Nephron progenitor cell (in vitro differentiated cells): Measurements from ENCODE around the gene STX12.

ENCODE experiments used
- DNase-seq: peaks from one replicate; pipeline ENCODE4 v3.0.0; 2021
- H3K27ac Mint-ChIP-seq: 2 replicates; pipeline ENCODE4 v1.8.0; 2021; ENCODE audit warnings: mild to moderate bottlenecking, moderate library complexity, mixed read lengths
- H3K27me3 Mint-ChIP-seq: 2 replicates; pipeline ENCODE4 v1.8.0; 2021; ENCODE audit warnings: mild to moderate bottlenecking, low read depth, mixed read lengths; ENCODE audit not compliant: poor library complexity
- H3K36me3 Mint-ChIP-seq: 2 replicates; pipeline ENCODE4 v1.8.0; 2021; ENCODE audit warnings: low read depth, mixed read lengths
- H3K4me1 Mint-ChIP-seq: 2 replicates; pipeline ENCODE4 v1.8.0; 2021; ENCODE audit warnings: mixed read lengths
- H3K4me3 Mint-ChIP-seq: 2 replicates; pipeline ENCODE4 v1.8.0; 2021; ENCODE audit warnings: mild to moderate bottlenecking, moderate library complexity, mixed read lengths
- H3K9me3 Mint-ChIP-seq: 2 replicates; pipeline ENCODE4 v1.8.0; 2021; ENCODE audit warnings: mild to moderate bottlenecking, moderate library complexity, mixed read lengths
- CTCF ChIP-seq: fragments of 200-600 bp; sonication (generic); IDR thresholded peaks from 2 replicates; pipeline ENCODE4 v1.5.0; 2021; ENCODE audit warnings: antibody characterized with exemption

Gene STX12

GRCh38 chr1:27772932-27773825 is at the start of gene STX12:
TSS of gene STX12 (plus strand) at chr1:27773219. CDS start at chr1:27773308, 89 bp downstream.
- peak; percentile 98 for DNase-seq
- H3K9me3 Mint-ChIP-seq: no peaks in the 10 kb centered on the region
- peaks cover 4% of the 10 kb centered on the region for H3K27me3 Mint-ChIP-seq
- H3K36me3 Mint-ChIP-seq: no peaks in the 10 kb centered on the region
- H3K27ac Mint-ChIP-seq: peak within 1 kb of the TSS; percentile 82
- peak within 1 kb of the TSS; percentile 92 for H3K4me3 Mint-ChIP-seq
- peaks cover 13% of the 10 kb centered on the region for H3K4me1 Mint-ChIP-seq
- TF ChIP-seq CTCF: no peak

DNA sequence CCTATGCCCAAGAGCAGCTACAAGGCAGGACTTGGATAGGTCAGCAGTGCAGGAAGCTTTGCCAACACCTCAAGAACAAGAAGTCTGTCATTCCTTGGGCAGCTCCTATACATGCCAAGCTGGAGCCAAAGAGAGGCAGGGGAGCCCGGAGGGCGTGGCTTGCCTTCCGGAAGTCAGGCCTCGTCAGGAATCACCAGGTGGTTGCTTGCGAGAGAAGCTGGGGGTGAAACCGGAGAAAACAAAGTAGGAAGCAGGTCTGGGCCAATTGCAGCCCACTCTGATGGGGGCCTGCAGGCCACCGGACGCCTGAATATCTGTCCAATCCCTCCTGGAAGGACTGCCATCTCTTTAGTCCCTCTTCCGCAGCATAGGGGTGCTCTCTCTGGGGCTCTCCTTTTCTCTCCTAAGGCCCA is 48.1 kb upstream of the STX12 start:
- H3K36me3 Mint-ChIP-seq: peaks cover 12% of the 10 kb centered on the region
- TF ChIP-seq CTCF: no peak
- H3K9me3 Mint-ChIP-seq: peaks cover 4% of the 10 kb centered on the region
- DNase-seq: peak; percentile 12
- H3K27me3 Mint-ChIP-seq: peaks cover 7% of the 10 kb centered on the region
- H3K27ac Mint-ChIP-seq: peak overlapping the region; percentile 99
- H3K4me1 Mint-ChIP-seq: peaks cover 15% of the 10 kb centered on the region
- H3K4me3 Mint-ChIP-seq: peak overlapping the region; percentile 54

- peaks cover 15% of the 10 kb centered on the region for H3K4me1 Mint-ChIP-seq
- peaks cover 13% of the 10 kb centered on the region for H3K36me3 Mint-ChIP-seq
- H3K4me3 Mint-ChIP-seq: peak within 1 kb of the TSS; percentile 88
Measured at GRCh38 chr1:27725374-27726172, 47.4 kb upstream of the STX12 start, which contains the start of gene FAM76A. TSS of gene FAM76A (plus strand) at chr1:27725961. CDS start at chr1:27726081, 120 bp downstream.

DNA sequence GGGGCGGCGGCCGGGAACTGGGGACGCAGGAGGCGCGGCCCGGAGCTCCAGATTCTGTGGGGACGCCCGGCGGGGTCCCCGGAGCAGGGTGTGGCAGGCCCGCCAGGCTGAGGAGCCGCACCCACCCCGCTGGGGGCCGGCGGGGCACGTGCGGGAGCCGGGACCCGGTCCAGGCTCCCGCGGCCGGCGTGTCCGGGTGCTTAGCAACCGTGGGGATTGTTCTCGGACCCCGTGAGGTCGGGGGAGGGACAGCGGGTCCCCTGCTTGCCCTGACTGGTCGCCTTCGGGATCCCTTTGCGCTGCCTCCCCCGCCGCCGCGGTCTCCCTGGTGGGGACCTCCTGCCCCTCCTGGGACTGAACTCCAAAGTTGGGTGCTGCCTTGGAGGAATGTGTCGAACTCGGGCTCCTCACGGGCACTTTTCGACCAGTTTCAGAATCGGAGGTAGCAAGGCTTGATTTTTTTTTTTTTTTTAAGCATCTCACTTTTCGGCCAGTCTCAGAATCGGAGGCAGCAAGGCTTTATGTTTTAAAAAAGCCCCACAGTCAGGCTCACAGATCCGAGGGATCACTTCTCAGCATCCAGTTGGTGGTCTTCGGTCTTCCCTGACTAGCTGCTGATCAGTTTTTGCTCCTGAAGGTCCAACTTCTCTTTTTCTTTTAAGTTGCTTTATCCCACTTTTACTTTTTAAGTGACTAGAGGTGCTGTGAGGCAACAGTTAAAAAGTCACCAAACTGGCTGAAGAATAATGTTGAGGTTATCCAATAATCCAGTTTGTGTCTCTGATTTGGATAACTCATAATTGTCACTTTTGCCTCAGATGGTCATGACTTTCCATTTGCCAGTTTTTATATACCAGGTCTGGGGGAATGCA is 46.6 kb upstream of the STX12 start:
- Mint-ChIP-seq H3K36me3 (peaks cover 18% of the 10 kb centered on the region), H3K27ac (peak overlapping the region; percentile 25), H3K9me3 (peaks cover 4% of the 10 kb centered on the region), H3K27me3 (peaks cover 5% of the 10 kb centered on the region), H3K4me1 (peaks cover 15% of the 10 kb centered on the region), H3K4me3 (peak overlapping the region; percentile 88)
- TF ChIP-seq CTCF: no peak
- DNase-seq: peak; percentile 66

More at GRCh38 chr1:27725374-27726172, 47.4 kb upstream of the STX12 start, which contains the start of gene FAM76A:
- Mint-ChIP-seq H3K9me3 (peaks cover 4% of the 10 kb centered on the region), H3K27ac (peak within 1 kb of the TSS; percentile 99), H3K27me3 (peaks cover 5% of the 10 kb centered on the region)
- peak; percentile 31 for TF ChIP-seq CTCF
- peak; percentile 99 for DNase-seq

DNA sequence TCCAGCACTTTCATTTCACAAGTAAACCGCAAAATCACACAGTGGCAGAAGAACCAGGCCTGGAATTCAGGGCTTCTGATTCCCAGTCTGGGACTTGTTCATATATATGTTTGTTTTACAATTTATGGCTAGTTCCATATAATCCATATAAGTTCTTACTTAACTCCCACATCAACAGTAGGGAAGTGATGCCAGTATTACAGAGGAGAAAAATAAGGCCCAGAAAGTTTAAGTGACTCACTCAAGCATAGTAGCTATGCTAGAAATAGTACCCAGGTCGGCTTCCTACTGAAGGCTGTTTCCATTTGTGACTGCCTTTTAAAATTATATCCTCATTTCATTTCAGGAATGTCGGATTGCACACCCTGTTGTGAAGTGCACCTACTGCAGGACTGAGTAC is 45.9 kb upstream of the STX12 start:
- H3K27ac Mint-ChIP-seq: no peak overlapping the region

More for the DNA sequence above, 45.9 kb upstream of the STX12 start:
- TF ChIP-seq CTCF: no peak
- Mint-ChIP-seq H3K4me1 (peaks cover 15% of the 10 kb centered on the region), H3K27me3 (peaks cover 5% of the 10 kb centered on the region), H3K36me3 (peaks cover 18% of the 10 kb centered on the region), H3K4me3 (peak overlapping the region; percentile 88), H3K9me3 (peaks cover 4% of the 10 kb centered on the region)
- no peak for DNase-seq
